22Rv1 (cell line): ENCODE results near the gene FAM13C.

Experiments used
- CTCF ChIP-seq: fragments of 450-650 bp; IDR thresholded peaks from 2 replicates; pipeline ENCODE4 v1.5.1; 2017; ENCODE audit warnings: mild to moderate bottlenecking
- ZFX ChIP-seq: fragments of 450-650 bp; IDR thresholded peaks from 2 replicates; pipeline ENCODE4 v1.6.1; 2017; ENCODE audit warnings: antibody characterized with exemption, borderline replicate concordance

DNA sequence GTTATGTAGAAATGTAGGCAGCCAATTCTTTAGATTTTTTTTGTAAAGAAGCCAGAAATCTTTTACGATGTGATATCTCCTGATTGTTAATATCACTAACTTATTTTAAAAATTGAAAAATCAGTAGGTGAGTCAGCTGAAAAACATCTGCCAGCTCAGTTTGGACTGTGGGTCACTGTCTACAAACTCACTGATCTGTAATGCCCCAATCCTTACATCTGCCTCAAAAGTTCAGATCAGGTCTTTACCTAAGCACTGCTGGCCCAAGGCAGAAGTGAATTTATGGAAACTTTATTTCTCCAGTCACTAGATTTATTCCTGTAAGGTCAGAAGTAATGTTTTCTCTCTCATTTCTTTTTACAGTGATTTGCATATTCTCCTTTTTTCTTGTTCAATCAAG is 31.0 kb upstream of the FAM13C start:
- TF ChIP-seq CTCF (no peak), ZFX (no peak)
